Keratinocyte (primary cell): ENCODE data around the gene PXDN. TPM values are rescaled to one million over a fixed set of nuclear protein-coding genes. Genes with fewer than 3 reads are reported as not detected.

Experiments used
- DNase-seq: peaks from one replicate; pipeline ENCODE4 v3.0.0-alpha.2; 2011; ENCODE audit warnings: low read depth, missing footprints, low spot score
- FAIRE-seq: peaks from 2 replicates; lab custom pipeline; 2011; peaks lifted over from hg19 to GRCh38; lab: Jason Lieb, UNC
- H2AFZ ChIP-seq: 2 replicates; pipeline ENCODE4 v1.6.0; 2012; ENCODE audit warnings: low read length, control low read depth, inconsistent platforms; ENCODE audit not compliant: control insufficient read depth
- H3K27ac ChIP-seq: 2 replicates; pipeline ENCODE4 v1.5.1; 2011; ENCODE audit warnings: low read length; ENCODE audit not compliant: control insufficient read depth, insufficient read depth
- H3K27me3 ChIP-seq: 3 replicates; pipeline ENCODE4 v1.6.0; 2011; ENCODE audit warnings: low read length; ENCODE audit not compliant: control insufficient read depth, insufficient read depth; ENCODE audit errors: extremely low read depth
- H3K36me3 ChIP-seq, 2 experiments: 2 replicates in 1 of 2; 3 replicates in 1 of 2; pipeline ENCODE4 v1.5.1; 2011; ENCODE audit warnings: low read length in 2 of 2, mild to moderate bottlenecking in 1 of 2; ENCODE audit not compliant: control insufficient read depth in 2 of 2, insufficient read depth in 2 of 2; ENCODE audit errors: extremely low read depth in 1 of 2
- H3K4me1 ChIP-seq: 3 replicates; pipeline ENCODE4 v1.5.1; 2011; ENCODE audit warnings: low read length; ENCODE audit not compliant: control insufficient read depth, insufficient read depth; ENCODE audit errors: extremely low read depth
- H3K4me2 ChIP-seq: 3 replicates; pipeline ENCODE4 v1.6.0; 2011; ENCODE audit warnings: low read depth, low read length; ENCODE audit not compliant: control insufficient read depth, insufficient read depth; ENCODE audit errors: extremely low read depth
- H3K4me3 ChIP-seq, 3 experiments: fragments of 200-600 bp in 1 of 3; sonication (generic) in 1 of 3; 2 replicates in 2 of 3; 3 replicates in 1 of 3; pipeline ENCODE4 v1.5.1; 2011 to 2016; ENCODE audit warnings: low read length in 3 of 3, mild to moderate bottlenecking in 3 of 3, control low read depth in 2 of 3, inconsistent platforms in 1 of 3, low read depth in 1 of 3, mixed read lengths in 1 of 3, mixed run types in 1 of 3, moderate library complexity in 1 of 3; ENCODE audit not compliant: control insufficient read depth in 2 of 3, insufficient read depth in 2 of 3; ENCODE audit errors: extremely low read depth in 1 of 3
- H3K79me2 ChIP-seq: 2 replicates; pipeline ENCODE4 v1.6.0; 2012; ENCODE audit warnings: low read length; ENCODE audit not compliant: control insufficient read depth, insufficient read depth
- H3K9ac ChIP-seq: 3 replicates; pipeline ENCODE4 v1.6.0; 2011; ENCODE audit warnings: low read length; ENCODE audit not compliant: control insufficient read depth, insufficient read depth; ENCODE audit errors: extremely low read depth
- H3K9me1 ChIP-seq: 3 replicates; pipeline ENCODE4 v1.6.0; 2011; ENCODE audit warnings: low read length; ENCODE audit not compliant: control insufficient read depth, insufficient read depth; ENCODE audit errors: extremely low read depth
- H3K9me3 ChIP-seq: 2 replicates; pipeline ENCODE4 v1.5.1; 2012; ENCODE audit warnings: low read depth, low read length; ENCODE audit not compliant: control insufficient read depth
- H4K20me1 ChIP-seq: 3 replicates; pipeline ENCODE4 v1.6.0; 2011; ENCODE audit warnings: low read length; ENCODE audit not compliant: control insufficient read depth, insufficient read depth; ENCODE audit errors: extremely low read depth
- EZH2 ChIP-seq: IDR thresholded peaks from one replicate; pipeline ENCODE4 v1.6.1; 2012; ENCODE audit warnings: inconsistent platforms, mild to moderate bottlenecking, low read length, moderate library complexity
- dilution Hi-C: fragments of 300-500 bp; cut with MboI; formaldehyde crosslinking; loops from one replicate; pipeline ENCODE4 v1.7.0; 2020; ENCODE audit warnings: low sequenced_read_pairs; ENCODE audit not compliant: extremely low pct_ligation_motif_present
- polyA plus RNA-seq, 5 experiments: library from polyadenylated mRNA; depleted of rRNA in 3 of 5; stranded (reverse) in 3 of 5; stranded (forward) in 1 of 5; unstranded in 1 of 5; fragments of >200 nt; gene quantifications; 1 replicate in 1 of 5; 2 replicates in 3 of 5; 3 replicates in 1 of 5; pipeline versions ENCODE4 v1.2.1 to v1.2.3, GENCODE V29; 2011 to 2012; ENCODE audit warnings: missing spikeins in 2 of 5, low read depth in 1 of 5, low replicate concordance in 1 of 5
- TF ChIP-seq, protein P1 (sequence below), 3 experiments: IDR thresholded peaks in 1 of 3; conservative IDR thresholded peaks in 1 of 3; optimal IDR thresholded peaks in 1 of 3; 2 replicates in 2 of 3; 3 replicates in 1 of 3; pipeline versions ENCODE3 to v1.5.1; 2011; ENCODE audit warnings: low read length in 3 of 3, mild to moderate bottlenecking in 3 of 3, moderate library complexity in 2 of 3, control low read depth in 1 of 3, inconsistent platforms in 1 of 3; ENCODE audit not compliant: insufficient read depth in 2 of 3; ENCODE audit errors: extremely low read depth in 1 of 3

PXDN gene
- polyA plus RNA-seq, 1 donor (not counting 4 experiments of a cell fraction or from before 2014, with no cell fraction given): 36.7 TPM

DNA sequence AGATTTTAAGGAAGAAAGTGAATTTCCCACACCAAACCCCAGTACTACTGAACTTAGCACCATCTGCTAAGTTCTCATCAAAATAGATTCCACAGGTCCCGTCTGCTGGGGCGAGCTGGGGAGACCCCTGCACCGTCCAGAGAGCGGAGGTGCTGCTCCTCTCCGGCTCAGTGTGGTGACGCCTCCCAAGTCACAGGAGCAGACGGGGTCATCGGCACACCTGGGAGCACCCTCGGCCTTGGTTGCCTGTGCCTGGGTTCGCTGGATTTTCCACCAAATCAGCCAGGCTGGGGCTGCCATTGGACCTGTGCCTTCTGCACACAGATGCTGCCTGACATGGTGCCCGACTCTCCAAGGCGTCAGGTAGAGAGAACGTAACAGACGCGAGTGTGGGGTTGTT lies 141.3 kb downstream of the PXDN start:
- no peak for TF ChIP-seq EZH2
- TF ChIP-seq, protein P1, sequence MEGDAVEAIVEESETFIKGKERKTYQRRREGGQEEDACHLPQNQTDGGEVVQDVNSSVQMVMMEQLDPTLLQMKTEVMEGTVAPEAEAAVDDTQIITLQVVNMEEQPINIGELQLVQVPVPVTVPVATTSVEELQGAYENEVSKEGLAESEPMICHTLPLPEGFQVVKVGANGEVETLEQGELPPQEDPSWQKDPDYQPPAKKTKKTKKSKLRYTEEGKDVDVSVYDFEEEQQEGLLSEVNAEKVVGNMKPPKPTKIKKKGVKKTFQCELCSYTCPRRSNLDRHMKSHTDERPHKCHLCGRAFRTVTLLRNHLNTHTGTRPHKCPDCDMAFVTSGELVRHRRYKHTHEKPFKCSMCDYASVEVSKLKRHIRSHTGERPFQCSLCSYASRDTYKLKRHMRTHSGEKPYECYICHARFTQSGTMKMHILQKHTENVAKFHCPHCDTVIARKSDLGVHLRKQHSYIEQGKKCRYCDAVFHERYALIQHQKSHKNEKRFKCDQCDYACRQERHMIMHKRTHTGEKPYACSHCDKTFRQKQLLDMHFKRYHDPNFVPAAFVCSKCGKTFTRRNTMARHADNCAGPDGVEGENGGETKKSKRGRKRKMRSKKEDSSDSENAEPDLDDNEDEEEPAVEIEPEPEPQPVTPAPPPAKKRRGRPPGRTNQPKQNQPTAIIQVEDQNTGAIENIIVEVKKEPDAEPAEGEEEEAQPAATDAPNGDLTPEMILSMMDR (optimal IDR thresholded peaks at IDR 0.05 in 1 of 3, IDR thresholded peaks at IDR 0.05 in 1 of 3, conservative IDR thresholded peaks at IDR 0.05 in 1 of 3; ENCODE audit: extremely low read depth in 1 of 3, insufficient read depth in 2 of 3, low read length in 3 of 3): no peak
- dilution Hi-C loops: no loop called here
- DNase-seq: no peak
- Histone ChIP-seq H3K79me2 (no peaks in the 10 kb centered on the region), H3K9ac (no peak overlapping the region), H3K4me1 (peaks cover 29% of the 10 kb centered on the region), H3K36me3 (no peaks in the 10 kb centered on the region), H3K9me1 (no peaks in the 10 kb centered on the region), H3K4me2 (no peak overlapping the region), H3K4me3 (no peak overlapping the region), H4K20me1 (no peaks in the 10 kb centered on the region), H3K27me3 (peaks cover 8% of the 10 kb centered on the region), H3K9me3 (no peaks in the 10 kb centered on the region), H3K27ac (no peak overlapping the region), H2AFZ (no peak overlapping the region)
- FAIRE-seq: no peak

DNA sequence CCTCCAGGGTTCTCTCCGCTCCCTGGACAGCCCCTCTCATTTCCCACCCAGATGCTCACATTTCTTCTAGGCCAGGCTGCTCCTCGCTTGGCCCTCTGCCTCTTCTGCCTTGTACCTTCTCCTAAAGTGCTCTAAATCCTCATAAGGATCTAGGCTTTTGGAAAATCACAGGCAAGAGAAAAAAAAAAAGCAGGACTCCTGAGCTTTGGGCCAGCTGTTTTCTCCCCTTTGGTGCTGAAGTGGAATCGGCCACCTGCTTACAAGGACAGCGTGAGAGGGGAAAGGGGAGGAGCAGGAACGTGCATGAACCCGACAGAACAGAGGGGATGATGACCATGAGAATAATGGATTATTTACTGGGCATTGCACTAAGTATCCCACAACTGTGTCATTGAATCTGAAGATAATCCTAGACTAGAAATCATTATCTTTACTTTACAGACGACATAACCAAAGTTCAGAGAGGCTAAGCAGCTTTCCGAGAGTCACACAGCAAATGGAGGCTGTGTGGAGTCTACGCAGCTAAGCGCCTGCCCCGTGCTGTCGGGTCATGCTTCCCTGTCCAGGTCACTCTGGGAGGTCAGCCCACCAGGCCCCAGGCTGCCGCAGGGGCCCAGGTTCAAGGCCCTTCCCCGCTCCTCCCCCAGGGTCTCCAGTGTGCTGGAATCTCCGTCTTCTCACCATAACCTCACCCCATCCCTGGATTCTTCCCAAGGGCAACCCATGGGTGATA lies 141.9 kb downstream of the PXDN start:
- DNase-seq (no peak), FAIRE-seq (no peak)
- Histone ChIP-seq H3K4me1 (peaks cover 24% of the 10 kb centered on the region), H3K27ac (no peak overlapping the region), H3K4me2 (no peak overlapping the region), H3K36me3 (no peaks in the 10 kb centered on the region), H3K9me1 (no peaks in the 10 kb centered on the region), H3K4me3 (no peak overlapping the region), H3K9ac (no peak overlapping the region), H3K79me2 (no peaks in the 10 kb centered on the region), H3K27me3 (peaks cover 11% of the 10 kb centered on the region), H4K20me1 (no peaks in the 10 kb centered on the region), H2AFZ (no peak overlapping the region), H3K9me3 (no peaks in the 10 kb centered on the region)
- TF ChIP-seq, protein P1 (optimal IDR thresholded peaks at IDR 0.05 in 1 of 3, IDR thresholded peaks at IDR 0.05 in 1 of 3, conservative IDR thresholded peaks at IDR 0.05 in 1 of 3; ENCODE audit: extremely low read depth in 1 of 3, insufficient read depth in 2 of 3, low read length in 3 of 3): no peak
- TF ChIP-seq EZH2: no peak
- dilution Hi-C loops: no loop called here
